Posterior vena cava (tissue), 2 donors: ENCODE results near the gene TRIM46. TPM values are rescaled to one million over a fixed set of nuclear protein-coding genes. Genes with fewer than 3 reads are reported as not detected.
"Not testable (repeated sequence)": the region's sequence is repeated elsewhere in the genome, so short reads cannot be mapped to it uniquely, and the experiment has no call there.

Experiments
- DNase-seq: peaks from one replicate; pipeline ENCODE4 v3.0.0-alpha.2; 2020; ENCODE audit warnings: low spot score
- intact Hi-C, 2 donors: fragments of 100-400 bp; cut with DNase I; formaldehyde crosslinking; loops; one replicate each; pipeline versions ENCODE4 v1.14.1 to v1.14.2; 2022 to 2023
- total RNA-seq, 2 donors: library from RNA; stranded (reverse); fragmentation: NEBNext Ultra II Directional; extraction: Animal tissue kit (Norgen Biotek cat#: 25700); gene quantifications; one replicate each; pipeline ENCODE4 v1.2.1, GENCODE V29; 2021
- donor health status: DM: yes; HTN: yes; CAD: no.
- donor health status: DM: yes; HTN: yes; CAD: no.

The TRIM46 gene
- total RNA-seq, 2 donors from 2014 or later: 1.3 to 2.1 TPM

DNA sequence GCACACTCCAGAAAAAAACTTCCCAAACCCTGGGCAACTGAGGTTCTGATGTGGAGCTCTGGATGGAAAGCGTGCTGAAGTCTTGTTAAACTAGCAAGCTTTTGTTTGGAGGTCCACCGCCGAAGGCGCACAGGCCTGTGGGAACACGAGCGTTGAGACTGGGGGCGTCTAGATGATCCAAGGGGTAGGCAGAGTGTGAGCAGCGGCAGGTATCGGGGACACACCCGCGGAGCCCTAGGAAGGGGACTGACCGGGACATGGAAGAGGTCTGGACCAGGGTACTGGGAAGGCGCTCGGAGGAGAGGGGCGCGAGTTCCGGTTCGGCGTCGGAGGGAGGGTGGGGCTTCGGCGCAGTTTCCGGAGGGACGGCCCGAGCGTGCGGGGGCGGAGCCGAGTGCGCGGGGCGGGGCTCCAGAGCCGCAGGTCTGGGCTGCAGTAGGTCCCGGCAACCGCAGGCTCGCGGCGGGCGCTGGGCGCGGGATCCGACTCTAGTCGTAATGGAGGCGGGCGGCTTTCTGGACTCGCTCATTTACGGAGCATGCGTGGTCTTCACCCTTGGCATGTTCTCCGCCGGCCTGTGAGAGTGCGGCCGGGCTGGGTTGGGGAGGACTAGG lies 38.1 kb upstream of the TRIM46 start, which contains the start of gene SLC50A1:
Gene SLC50A1, plus strand, starts transcription at position 438 of the 614 bp plus-strand sequence. Its CDS starts 60 bp downstream, at position 498.
- intact Hi-C loops: no loop called here
- DNase-seq: peak; percentile 99

DNA sequence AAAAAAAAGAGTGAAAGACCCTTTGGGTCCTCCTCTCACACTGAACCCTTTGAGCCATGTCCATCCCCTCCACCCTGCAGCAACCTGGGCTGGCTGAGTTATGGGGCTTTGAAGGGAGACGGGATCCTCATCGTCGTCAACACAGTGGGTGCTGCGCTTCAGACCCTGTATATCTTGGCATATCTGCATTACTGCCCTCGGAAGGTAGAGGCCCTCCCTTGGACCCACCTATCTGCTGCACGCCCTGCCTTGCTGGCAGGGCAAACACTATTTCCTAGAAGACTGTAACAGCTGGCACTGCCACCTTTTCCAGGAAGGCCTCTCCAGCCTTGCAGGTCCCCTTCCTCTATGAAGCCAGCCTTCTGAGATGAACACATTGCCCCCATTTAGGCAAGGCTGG lies 36.9 kb upstream of the TRIM46 start:
- DNase-seq: no peak
- intact Hi-C loops: no loop called here

DNA sequence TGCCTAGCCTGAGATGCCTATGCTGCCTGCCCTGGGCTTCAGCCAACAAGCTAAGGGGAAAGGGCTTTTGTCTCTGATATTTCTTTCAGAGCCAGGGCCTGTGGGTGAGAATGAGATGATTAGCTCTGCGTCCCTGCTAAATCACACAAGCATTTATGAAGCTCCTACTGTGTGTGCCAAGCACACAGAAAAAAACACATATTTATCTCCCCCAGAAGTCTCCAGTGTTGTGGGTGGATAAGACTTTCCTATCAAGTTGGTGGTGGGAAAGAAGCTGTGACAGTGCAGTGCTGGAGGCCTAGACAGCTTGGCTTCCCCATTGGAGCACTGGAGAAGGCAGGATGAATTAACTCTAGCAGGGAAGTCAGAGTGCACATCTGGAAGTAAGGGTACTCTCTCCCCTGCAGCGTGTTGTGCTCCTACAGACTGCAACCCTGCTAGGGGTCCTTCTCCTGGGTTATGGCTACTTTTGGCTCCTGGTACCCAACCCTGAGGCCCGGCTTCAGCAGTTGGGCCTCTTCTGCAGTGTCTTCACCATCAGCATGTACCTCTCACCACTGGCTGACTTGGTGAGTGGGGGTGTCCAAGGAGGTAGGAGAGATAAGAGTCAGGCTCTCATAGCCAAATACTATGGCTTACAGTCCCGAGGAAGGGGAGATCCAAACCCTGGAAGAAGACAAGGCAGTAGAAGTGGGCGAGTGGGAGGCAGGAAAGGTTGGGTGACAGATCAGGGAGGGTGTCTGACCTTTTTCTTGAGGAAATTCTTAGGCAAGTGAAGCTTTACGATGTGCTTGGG lies 36.3 kb upstream of the TRIM46 start:
- DNase-seq: no peak
- intact Hi-C loops: no loop called here

DNA sequence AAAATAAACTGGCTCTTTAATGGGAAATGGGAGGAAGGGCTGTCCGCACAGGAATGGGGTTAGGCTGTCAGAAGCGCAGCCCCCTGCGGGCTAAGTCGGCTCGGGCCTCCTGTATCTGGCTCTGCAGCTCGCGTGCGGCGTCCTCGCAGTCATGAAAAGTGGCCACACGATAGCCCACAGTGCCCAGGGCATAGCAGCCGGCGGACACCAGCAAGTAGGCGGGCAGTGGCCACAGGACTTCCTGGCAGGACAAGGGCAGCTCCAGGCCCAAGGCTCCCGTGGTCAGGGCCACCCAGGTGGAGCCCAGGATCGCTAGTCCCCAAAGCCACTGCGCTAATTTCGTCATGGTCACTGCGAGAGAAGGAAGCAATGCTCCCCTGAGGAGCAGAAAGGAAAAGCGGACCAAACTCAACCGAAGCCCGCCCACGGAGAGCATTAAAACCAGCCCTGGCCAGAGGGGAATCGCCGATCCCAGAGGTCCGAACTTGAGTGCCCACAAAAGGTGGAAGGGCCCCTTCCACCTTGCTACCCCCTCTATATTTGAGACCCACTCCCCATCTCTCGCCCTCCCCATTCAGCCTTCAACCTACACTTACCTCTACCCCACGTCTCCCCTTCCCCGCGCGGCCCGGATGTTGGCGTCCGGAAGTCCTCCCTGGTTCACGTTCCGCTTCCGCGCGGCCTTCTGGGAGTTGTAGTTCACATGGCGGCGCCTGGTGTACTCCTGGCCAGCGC lies 33.6 kb upstream of the TRIM46 start, which contains the start of gene DPM3:
Gene DPM3, minus strand, starts transcription at position 637 of the 735 bp plus-strand sequence. Its CDS starts 291 bp downstream, at position 346.
- peak; percentile 97 for DNase-seq
- intact Hi-C loops: no loop called here

DNA sequence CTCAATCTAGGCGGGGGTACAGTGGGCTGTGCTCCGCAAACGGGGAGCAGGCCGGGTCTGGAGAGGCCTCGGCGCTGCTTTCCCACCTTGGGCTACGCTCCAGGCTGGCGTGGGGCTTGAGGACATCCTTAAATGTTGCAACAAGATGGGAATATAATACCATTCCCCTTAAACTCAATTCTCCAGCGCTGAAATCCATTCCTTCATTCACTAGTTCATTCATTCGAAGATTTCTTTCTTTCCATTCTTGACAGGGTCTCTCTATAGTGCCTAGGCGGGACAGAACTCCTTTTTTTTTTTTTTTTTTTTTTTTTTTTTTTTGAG lies 33.1 kb upstream of the TRIM46 start:
- DNase-seq: no peak
- intact Hi-C loops: no loop called here

DNA sequence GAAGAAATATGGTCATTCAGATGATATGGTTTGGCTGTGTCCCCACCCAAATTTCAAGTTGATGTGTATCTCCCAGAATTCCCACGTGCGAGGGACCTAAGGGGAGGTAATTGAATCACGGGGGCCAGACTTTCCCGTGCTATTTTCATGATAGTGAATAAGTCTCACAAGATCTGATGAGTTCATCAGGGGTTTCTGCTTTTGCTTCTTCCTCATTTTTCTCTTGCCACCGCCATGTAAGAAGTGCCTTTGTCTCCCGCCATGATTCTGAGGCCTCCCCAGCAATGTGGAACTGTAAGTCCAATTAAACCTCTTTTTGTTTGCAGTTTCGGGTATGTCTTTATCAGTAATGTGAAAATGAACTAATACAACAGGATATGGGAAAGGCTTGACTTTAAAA lies 31.9 kb upstream of the TRIM46 start:
- intact Hi-C loops: no loop called here
- DNase-seq: no peak

DNA sequence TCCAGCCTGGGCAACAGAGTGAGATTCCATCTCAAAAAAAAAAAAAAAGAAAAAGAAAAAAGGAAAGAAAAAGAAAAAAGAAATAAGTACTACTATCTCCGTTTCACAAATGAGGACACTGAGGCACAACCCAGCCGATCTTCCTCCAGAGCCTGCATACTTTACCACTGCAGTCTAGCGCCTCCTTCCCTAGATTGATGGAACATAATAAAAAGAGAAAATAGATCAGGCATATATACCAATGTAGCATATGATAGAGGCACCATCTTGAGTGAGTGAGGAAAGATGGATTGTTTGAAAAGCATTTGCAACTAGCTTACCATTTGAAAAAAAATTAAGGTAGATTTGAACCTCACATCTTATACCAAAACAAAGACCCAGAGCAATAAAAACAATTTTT lies 28.2 kb upstream of the TRIM46 start:
- no peak for DNase-seq
- intact Hi-C loops: no loop called here

DNA sequence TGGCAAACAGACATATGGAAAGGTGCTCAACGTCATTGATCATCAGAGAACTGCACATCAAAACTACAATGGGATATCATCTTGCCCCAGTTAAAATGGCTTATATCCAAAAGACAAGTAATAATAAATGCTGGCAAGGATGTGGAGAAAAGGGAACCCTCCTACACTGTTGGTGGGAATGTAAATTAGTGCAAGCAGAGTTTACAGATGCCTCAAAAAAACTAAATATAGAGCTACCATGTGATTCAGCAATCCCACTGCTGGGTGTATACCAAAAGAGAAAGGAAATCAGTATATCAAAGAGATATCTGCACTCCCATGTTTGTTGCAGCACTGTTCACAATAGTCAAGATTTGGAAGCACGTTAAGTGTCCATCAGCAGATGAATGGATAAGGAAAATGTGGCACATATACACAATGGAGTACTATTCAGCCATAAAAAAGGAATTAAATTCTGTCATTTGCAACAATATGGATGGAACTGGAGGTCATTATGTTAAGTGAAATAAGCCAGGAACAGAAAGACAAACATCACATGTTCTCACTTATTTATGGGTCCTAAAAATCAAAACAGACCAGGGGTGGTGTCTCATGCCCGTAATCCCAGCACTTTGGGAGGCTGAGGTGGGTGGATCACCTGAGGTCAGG lies 17.5 kb upstream of the TRIM46 start:
- intact Hi-C loops, DNase-seq: not testable (repeated sequence)

DNA sequence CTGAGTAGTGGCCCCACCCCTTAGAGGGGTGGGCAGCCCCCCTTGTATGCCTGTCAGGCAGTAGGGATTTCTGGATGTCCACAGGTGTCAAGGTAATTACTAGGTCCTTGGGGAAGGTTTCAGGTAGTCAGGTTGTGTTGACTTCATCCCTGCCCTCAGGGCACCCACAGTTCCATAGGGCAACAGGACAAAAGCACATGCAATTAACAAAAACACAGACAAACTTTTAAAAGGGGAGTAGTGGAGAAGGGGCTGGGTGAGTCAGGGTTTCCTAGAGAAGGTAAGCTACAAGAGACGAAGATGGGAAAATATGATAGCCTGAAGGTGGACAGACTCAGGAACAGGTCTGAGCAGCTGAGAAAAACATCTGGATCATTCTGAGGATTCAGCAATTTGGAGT lies 14.7 kb upstream of the TRIM46 start:
- intact Hi-C loops: no loop called here
- DNase-seq: no peak

DNA sequence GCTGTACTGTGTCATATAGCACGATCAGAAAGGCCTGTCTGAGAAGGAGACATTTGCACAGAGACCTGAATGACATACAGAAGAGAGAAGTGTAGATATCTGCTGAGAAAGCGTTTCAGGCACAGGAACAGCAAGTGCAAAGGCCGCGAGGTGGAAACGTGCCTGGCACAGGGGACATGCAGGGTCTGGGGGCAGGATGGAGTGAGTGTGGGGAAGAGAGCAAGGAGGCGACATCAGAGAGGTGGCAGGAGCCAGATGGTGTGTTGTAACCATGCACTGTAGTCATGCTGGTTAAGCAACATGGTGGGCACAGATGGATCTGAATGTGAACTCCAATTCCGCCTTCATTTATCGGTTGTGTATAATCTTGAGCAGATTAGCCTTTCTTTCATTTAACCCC lies 13.5 kb upstream of the TRIM46 start:
- intact Hi-C loops: no loop called here
- DNase-seq: no peak

DNA sequence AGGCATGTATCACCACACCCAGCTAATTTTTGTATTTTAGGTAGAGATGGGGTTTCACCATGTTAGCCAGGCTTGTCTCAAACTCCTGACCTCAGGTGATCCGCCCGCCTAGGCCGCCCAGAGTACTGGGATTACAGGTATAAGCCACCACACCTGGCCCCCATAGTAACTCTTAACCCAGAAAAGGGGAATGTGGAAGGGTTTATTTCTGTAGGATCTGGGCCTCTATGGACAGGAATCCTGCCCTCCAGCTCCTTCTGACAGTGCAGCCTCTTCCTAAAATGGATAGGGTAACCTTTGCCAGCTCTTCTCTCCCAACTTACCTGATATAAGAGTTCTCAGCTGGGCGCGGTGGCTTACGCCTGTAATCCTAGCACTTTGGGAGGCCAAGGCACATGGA lies 11.0 kb upstream of the TRIM46 start:
- intact Hi-C loops, DNase-seq: not testable (repeated sequence)

DNA sequence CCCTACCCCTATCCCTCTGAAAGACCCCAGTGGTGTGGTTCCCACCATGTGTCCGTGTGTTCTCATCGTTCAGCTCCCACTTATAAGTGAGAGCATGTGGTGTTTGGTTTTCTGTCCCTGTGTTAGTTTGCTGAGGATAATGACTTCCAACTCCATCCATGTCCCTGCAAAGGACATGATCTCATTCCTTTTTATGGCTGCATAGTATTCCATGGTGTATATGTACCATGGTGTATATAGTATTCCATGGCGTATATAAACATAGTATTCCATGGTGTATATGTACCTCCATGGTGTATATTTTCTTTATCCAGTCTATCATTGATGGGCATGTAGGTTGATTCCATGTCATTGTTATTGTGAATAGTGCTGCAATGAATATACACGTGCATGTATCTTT lies 9.9 kb upstream of the TRIM46 start:
- intact Hi-C loops, DNase-seq: not testable (repeated sequence)

DNA sequence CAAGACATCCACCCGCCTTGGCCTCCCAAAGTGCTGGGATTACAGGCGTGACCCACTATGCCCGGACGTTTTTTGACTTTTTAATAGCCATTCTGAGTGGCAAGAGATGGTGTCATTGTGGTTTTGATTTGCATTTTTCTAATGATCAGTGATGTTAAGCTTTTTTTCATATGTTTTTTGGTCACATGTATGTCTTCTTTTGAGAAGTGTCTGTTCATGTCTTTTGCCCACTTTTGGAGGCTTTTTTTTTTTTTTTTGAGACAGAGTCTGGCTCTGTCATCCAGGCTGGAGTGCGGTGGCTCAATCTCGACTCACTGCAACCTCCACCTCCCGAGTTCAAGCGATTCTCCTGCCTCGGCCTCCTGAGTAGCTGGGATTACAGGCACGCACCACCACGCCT lies 9.0 kb upstream of the TRIM46 start:
- DNase-seq: not testable (repeated sequence)
- intact Hi-C loops: loop anchor here in 1 of 2 donors (5.0 kb wide), 1 partner anchor 72 kb away; no protein-coding TSS in a partner anchor

DNA sequence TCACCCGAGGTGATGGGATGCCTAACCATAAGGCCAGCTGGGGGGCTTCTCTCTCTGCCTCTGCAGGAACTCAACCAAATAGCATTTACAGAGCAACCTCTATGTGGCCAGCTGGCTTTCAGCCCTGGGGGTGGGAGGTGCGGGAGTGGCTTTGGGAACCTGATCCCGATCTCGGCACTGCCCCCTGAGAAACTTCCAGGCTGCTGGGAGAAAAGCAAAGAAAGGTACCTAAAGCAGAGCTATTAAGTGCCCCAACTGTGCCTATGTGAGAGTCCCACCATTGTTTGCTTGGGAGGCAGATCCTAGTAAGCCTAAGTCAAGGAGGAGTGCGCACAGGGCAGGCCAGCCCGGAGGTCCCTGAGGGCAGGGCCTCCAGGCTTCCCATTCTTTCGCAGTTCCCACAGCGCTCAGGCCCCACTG lies 7.6 kb upstream of the TRIM46 start:
- DNase-seq: no peak
- intact Hi-C loops: loop anchor here (2.0 to 5.0 kb wide), 2 partner anchors 73 to 74 kb away; no protein-coding TSS in a partner anchor

DNA sequence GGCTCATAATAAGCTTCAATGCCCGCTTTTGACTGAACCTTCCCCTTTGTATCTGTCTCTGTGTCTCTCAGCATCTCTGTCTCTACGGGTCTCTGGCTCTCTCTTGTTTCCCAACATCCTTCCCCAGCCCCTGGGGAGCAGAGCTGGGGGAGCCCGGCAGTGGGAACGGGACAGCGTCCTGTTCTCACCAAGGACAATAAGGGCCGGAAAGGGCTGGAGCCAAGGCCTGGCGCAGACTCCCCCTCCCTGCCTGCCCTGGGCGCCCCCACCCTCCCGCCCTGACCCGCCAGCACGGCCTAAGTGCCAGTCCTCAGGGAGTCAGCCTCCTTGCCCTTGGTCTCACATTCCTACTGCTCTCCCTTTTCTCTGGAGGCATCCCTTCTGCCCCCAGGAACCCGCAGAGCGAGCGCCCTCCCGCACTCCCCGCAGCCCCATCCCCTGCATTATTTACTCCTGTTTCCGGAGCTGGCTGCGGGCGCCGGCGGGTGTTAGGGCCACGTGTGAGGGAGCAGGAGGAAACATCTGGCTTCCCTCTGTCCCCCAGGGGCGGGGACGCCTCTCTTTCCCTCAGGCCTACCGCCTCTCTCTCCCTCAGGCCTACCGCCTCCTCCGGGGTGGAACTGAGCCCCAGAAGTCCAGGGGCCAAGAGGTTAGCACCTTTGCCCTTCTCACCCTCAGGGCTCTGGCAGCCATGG lies 7.0 kb upstream of the TRIM46 start:
- no peak for DNase-seq

DNA sequence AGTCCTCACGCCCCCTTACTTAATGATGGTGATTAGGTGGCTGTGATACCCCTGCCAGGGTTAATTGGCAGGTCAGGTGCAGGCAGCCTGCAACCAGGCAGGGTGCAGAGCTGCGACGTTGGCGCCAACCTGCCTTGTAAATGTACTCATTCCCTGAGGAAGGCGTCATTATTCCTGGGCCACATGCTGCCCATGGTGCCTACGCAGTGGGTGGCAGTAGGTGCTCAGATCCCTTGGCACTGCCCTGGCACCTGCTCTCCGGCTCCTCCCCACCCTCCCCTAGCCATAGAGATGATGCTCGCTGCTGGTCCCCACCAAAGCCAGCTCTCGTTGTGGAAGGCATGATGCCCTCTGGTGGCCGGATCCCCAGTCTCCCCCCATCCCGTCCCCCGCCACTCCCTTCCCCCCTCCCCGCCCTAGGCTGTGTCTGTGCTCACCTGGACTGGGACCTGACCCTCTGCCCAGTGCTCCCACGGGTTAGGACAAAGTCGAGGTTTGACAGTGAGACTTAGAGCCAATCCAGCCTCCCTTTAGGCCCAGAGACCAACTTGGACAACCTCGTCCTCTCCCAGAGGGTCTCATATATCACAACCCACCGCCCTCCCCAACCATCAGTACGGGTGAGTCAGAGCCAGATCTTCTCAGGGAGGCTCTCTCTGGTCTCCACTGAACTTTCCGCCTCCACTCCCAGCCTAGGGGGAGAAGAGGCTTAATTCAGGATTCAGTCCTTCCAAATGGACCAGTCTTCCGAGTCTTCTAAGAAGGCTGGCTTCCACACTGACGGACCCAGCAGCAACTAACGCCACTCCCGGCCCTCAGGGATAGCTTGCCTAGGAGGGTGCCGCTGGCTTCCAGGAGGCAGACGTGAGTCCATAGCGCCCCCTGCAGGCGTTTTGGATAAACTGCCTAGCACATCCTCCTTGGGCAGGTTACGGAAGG lies 6.2 kb upstream of the TRIM46 start:
- peak; percentile 96 for DNase-seq

More for the DNA sequence above, 7.0 kb upstream of the TRIM46 start:
- intact Hi-C loops: loop anchor here (2.0 to 5.0 kb wide), 2 partner anchors 74 kb away; no protein-coding TSS in a partner anchor

DNA sequence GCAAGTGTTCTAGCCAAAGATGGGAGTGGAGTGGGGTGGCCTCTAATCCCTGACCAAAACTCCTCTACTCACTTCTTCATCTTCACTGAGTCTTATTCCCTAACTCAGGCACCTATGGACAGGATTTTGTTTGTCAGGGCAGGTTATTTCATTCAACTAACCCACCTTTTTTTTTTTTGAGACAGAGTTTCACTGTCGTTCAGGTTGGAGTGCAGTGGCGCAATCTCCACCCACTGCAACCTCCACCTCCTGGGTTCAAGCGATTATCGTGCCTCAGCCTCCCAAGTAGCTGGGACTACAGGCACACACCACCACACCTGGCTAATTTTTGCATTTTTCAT lies 5.6 kb upstream of the TRIM46 start:
- not testable (repeated sequence) for DNase-seq
- intact Hi-C loops: loop anchor here in 1 of 2 donors (5.0 kb wide), 1 partner anchor 76 kb away; no protein-coding TSS in a partner anchor

More for the DNA sequence above, 6.2 kb upstream of the TRIM46 start:
- intact Hi-C loops: loop anchor here (2.0 to 5.0 kb wide), 2 partner anchors 75 kb away; no protein-coding TSS in a partner anchor
